HepG2 (cell line): Measurements from ENCODE around the gene MSH3. TPM values are rescaled to one million over a fixed set of nuclear protein-coding genes. Genes with fewer than 3 reads are reported as not detected.
A peak's percentile ranks its signal among the peaks of the same experiment; 100 is the strongest.

Source experiments
- ATAC-seq: fragments of 200-7000 bp; cut with Tn5 transposase; 3 replicates; pipeline ENCODE4 v1.9.1; 2020; ENCODE audit warnings: mild to moderate bottlenecking, moderate library complexity
- BruUV-seq: library from RNA; stranded (reverse); fragments of 400-500 nt; replicated peaks from 2 replicates; lab custom pipeline; 2021; lab: Mats Ljungman, UMichigan
- CTCF ChIA-PET: fragments of 300-600 bp; formaldehyde crosslinking; extraction: SDS; loops from one replicate; lab custom pipeline; 2021; ENCODE audit warnings: low total read pairs, inconsistent platforms, low intra/inter-chr PET ratio; lab: Yijun Ruan, JAX
- POLR2A ChIA-PET: fragments of 350-600 bp; sonication (Branson Sonifier 250); formaldehyde crosslinking; loops from one replicate; lab custom pipeline; 2020; ENCODE audit warnings: antibody characterized with exemption, inconsistent platforms; lab: Yijun Ruan, JAX
- DNase-seq: peaks from one replicate; pipeline ENCODE4 v3.0.0-alpha.2; 2015; ENCODE audit warnings: low spot score
- FAIRE-seq: peaks from 3 replicates; lab custom pipeline; 2011; peaks lifted over from hg19 to GRCh38; lab: Jason Lieb, UNC
- H2AFZ ChIP-seq: one replicate; pipeline ENCODE4 v1.6.1; 2011; ENCODE audit warnings: low read length, inconsistent platforms
- H3K27ac ChIP-seq: fragments of 300-600 bp; 3 replicates; pipeline ENCODE4 v1.8.0; 2011; ENCODE audit warnings: mixed run types, mild to moderate bottlenecking, mixed read lengths, low read length, inconsistent platforms; ENCODE audit not compliant: insufficient read depth; ENCODE audit errors: extremely low read length
- H3K27me3 ChIP-seq, 2 experiments: fragments of 200-600 bp in 1 of 2; 2 replicates in 1 of 2; 3 replicates in 1 of 2; pipeline versions ENCODE4 v1.6.0 to v1.8.0; 2011; ENCODE audit warnings: low read length in 2 of 2, mild to moderate bottlenecking in 2 of 2, moderate library complexity in 2 of 2, inconsistent platforms in 1 of 2; ENCODE audit not compliant: insufficient read depth in 2 of 2, control insufficient read depth in 1 of 2
- H3K36me3 ChIP-seq, 2 experiments: fragments of 200-600 bp in 1 of 2; replicated peaks in 1 of 2; 2 replicates in 1 of 2; 3 replicates in 1 of 2; pipeline versions ENCODE4 v1.5.1 to v1.8.0; 2011; ENCODE audit warnings: low read length in 2 of 2, inconsistent platforms in 1 of 2; ENCODE audit not compliant: insufficient read depth in 2 of 2, control insufficient read depth in 1 of 2
- H3K4me1 ChIP-seq: 2 replicates; pipeline ENCODE4 v1.5.1; 2012; ENCODE audit warnings: low read length, inconsistent platforms; ENCODE audit not compliant: insufficient read depth
- H3K4me2 ChIP-seq: 2 replicates; pipeline ENCODE4 v1.6.0; 2011; ENCODE audit warnings: low read depth, low read length, inconsistent platforms
- H3K4me3 ChIP-seq, 3 experiments: fragments of 200-600 bp in 1 of 3; sonication (generic), shearing (Covaris generic) in 1 of 3; replicated peaks in 1 of 3; 2 replicates each; pipeline ENCODE4 v1.5.1; 2011 to 2016; ENCODE audit warnings: low read length in 3 of 3, inconsistent platforms in 2 of 3, low read depth in 2 of 3, mild to moderate bottlenecking in 2 of 3, control low read depth in 1 of 3, mixed read lengths in 1 of 3; ENCODE audit not compliant: insufficient read depth in 1 of 3
- H3K79me2 ChIP-seq: one replicate; pipeline ENCODE4 v1.6.1; 2011; ENCODE audit warnings: low read length, inconsistent platforms; ENCODE audit not compliant: insufficient read depth
- H3K9ac ChIP-seq: 2 replicates; pipeline ENCODE4 v1.6.0; 2011; ENCODE audit warnings: mild to moderate bottlenecking, low read depth, low read length, inconsistent platforms; ENCODE audit not compliant: insufficient read depth
- H3K9me3 ChIP-seq: 2 replicates; pipeline ENCODE4 v1.5.1; 2012; ENCODE audit warnings: mild to moderate bottlenecking, low read length
- H4K20me1 ChIP-seq: 2 replicates; pipeline ENCODE4 v1.6.0; 2011; ENCODE audit warnings: inconsistent platforms, mild to moderate bottlenecking, low read length, moderate library complexity; ENCODE audit not compliant: insufficient read depth
- CREM ChIP-seq, 2 experiments: sonication (generic) in 1 of 2; formaldehyde crosslinking in 1 of 2; IDR thresholded peaks; 2 replicates each; pipeline versions ENCODE4 v1.4.0 to v1.6.1; 2016 to 2020; ENCODE audit warnings: antibody characterized with exemption in 1 of 2, mild to moderate bottlenecking in 1 of 2, missing genetic modification reagents in 1 of 2
- ELF3 ChIP-seq: IDR thresholded peaks from 2 replicates; pipeline ENCODE4 v1.6.1; 2016; ENCODE audit warnings: missing genetic modification reagents, missing compliant biosample characterization
- ERF ChIP-seq: IDR thresholded peaks from 2 replicates; pipeline ENCODE4 v1.6.1; 2018; ENCODE audit warnings: missing biosample characterization, missing genetic modification reagents
- ETV5 ChIP-seq: IDR thresholded peaks from 2 replicates; pipeline ENCODE4 v1.6.1; 2018; ENCODE audit warnings: missing biosample characterization, missing genetic modification reagents, inconsistent platforms, borderline replicate concordance
- FOXP4 ChIP-seq: sonication (generic); formaldehyde crosslinking; IDR thresholded peaks from 2 replicates; pipeline ENCODE4 v1.4.0; 2020; ENCODE audit warnings: missing genetic modification reagents
- GFI1 ChIP-seq: sonication (generic); formaldehyde crosslinking; IDR thresholded peaks from 2 replicates; pipeline ENCODE4 v1.5.0; 2020; ENCODE audit warnings: missing genetic modification reagents, mild to moderate bottlenecking, borderline replicate concordance
- HNF4G ChIP-seq, 2 experiments: sonication (generic) in 1 of 2; formaldehyde crosslinking in 1 of 2; IDR thresholded peaks; 2 replicates each; pipeline versions ENCODE4 v1.4.0 to v1.6.1; 2011 to 2020; ENCODE audit warnings: borderline replicate concordance in 2 of 2, low read depth in 2 of 2, mild to moderate bottlenecking in 2 of 2, low read length in 1 of 2, missing genetic modification reagents in 1 of 2, moderate library complexity in 1 of 2
- KAT2B ChIP-seq: fragments of 150-350 bp; IDR thresholded peaks from 2 replicates; pipeline ENCODE4 v1.6.1; 2014; ENCODE audit warnings: low read depth, low read length, borderline replicate concordance
- MIXL1 ChIP-seq: IDR thresholded peaks from 2 replicates; pipeline ENCODE4 v1.6.1; 2016
- NFIC ChIP-seq: IDR thresholded peaks from 2 replicates; pipeline ENCODE4 v1.6.1; 2012; ENCODE audit warnings: mild to moderate bottlenecking, low read length, inconsistent platforms
- NR2F6 ChIP-seq, 2 experiments: IDR thresholded peaks; 2 replicates each; pipeline ENCODE4 v1.6.1; 2016; ENCODE audit warnings: antibody characterized with exemption in 1 of 2, mild to moderate bottlenecking in 1 of 2
- SALL1 ChIP-seq: sonication (generic); formaldehyde crosslinking; IDR thresholded peaks from 2 replicates; pipeline ENCODE4 v1.8.0; 2022; ENCODE audit warnings: mild to moderate bottlenecking, missing genetic modification reagents
- SAP130 ChIP-seq: IDR thresholded peaks from 2 replicates; pipeline ENCODE4 v1.6.1; 2016; ENCODE audit warnings: low read depth
- SIX1 ChIP-seq: sonication (generic); formaldehyde crosslinking; IDR thresholded peaks from 2 replicates; pipeline ENCODE4 v1.4.0; 2020; ENCODE audit warnings: missing genetic modification reagents, borderline replicate concordance
- ZHX1 ChIP-seq: sonication (generic); formaldehyde crosslinking; IDR thresholded peaks from 2 replicates; pipeline ENCODE4 v1.8.1; 2022; ENCODE audit warnings: low read depth, mild to moderate bottlenecking, missing genetic modification reagents
- ZMYM4 ChIP-seq: sonication (generic); formaldehyde crosslinking; IDR thresholded peaks from 2 replicates; pipeline ENCODE4 v1.8.1; 2023; ENCODE audit warnings: mild to moderate bottlenecking, missing genetic modification reagents
- ZNF264 ChIP-seq: sonication (generic); formaldehyde crosslinking; IDR thresholded peaks from 2 replicates; pipeline ENCODE4 v1.4.0; 2020; ENCODE audit warnings: missing genetic modification reagents
- ZSCAN22 ChIP-seq: sonication (generic); formaldehyde crosslinking; IDR thresholded peaks from 2 replicates; pipeline ENCODE4 v1.4.0; 2020; ENCODE audit warnings: mild to moderate bottlenecking, missing genetic modification reagents
- in situ Hi-C: cut with HindIII; loops from 2 replicates; pipeline ENCODE4 v1.10.0; 2017; ENCODE audit warnings: low pct_unique_long_range_greater_than_20kb; ENCODE audit not compliant: extremely low pct_ligation_motif_present
- intact Hi-C: fragments of 100-400 bp; cut with micrococcal nuclease; formaldehyde crosslinking; loops from one replicate; pipeline ENCODE4 v1.10.0; 2022; ENCODE audit not compliant: unreplicated experiment
- polyA plus RNA-seq, 8 experiments: library from polyadenylated mRNA; depleted of rRNA in 3 of 8; stranded (reverse) in 7 of 8; unstranded in 1 of 8; fragments of >200 nt; fragmentation: Illumina TruSeq in 4 of 8; extraction: Trizol in 4 of 8; gene quantifications; 2 replicates each; pipeline versions ENCODE4 v1.2.1 to v1.2.3, GENCODE V29; 2011 to 2016; ENCODE audit warnings: low read depth in 4 of 8, missing spikeins in 1 of 8, mixed read lengths in 1 of 8; ENCODE audit not compliant: insufficient read depth in 1 of 8
- total RNA-seq, 5 experiments: library from RNA; depleted of rRNA; stranded (reverse); fragments of >200 nt; fragmentation: Illumina TruSeq; extraction: Trizol; gene quantifications; 2 replicates each; pipeline ENCODE4 v1.2.3, GENCODE V29; 2016; ENCODE audit warnings: low read depth in 1 of 5
- TF ChIP-seq, protein P1 (sequence below): sonication (generic); formaldehyde crosslinking; IDR thresholded peaks from 2 replicates; pipeline ENCODE4 v1.5.1; 2020; ENCODE audit warnings: missing genetic modification reagents, mild to moderate bottlenecking, borderline replicate concordance

Gene MSH3
- total and polyA plus RNA-seq, 2 of the 13 experiments (the other 11 are each of a cell fraction or from before 2014, with no cell fraction given), result 4.0 to 16.4 TPM

DNA sequence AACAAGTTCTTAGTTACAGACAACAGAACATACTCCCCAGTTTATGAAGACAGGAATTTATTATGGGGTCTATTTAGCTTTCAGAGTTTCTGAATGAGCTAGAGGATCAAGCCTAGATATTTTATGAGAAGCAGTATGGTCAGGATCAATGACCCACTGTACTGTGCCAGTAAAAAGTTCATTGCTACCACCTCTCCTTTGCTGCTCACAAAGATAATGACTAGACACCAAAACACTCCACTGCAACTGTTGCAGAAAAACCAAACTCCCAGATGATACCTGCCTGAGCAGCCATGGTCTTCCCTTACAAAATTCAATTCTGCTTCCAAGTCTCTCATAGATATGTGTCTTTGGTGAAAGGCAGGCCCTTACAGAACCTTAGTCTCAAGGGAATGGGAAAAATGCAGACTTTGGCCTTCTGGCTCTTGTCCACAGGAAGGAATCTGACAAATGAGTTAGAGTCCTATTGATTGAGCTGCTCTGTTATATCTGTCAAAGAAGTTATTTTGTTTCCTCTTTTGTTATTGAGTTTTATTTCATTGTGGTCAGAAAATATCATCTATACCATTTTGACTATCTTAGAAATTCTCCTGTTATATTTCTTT lies 231.0 kb downstream of the MSH3 start:
- no peak overlapping the region for H3K9ac ChIP-seq
- intact Hi-C loops (no loop called here), in situ Hi-C loops (no loop called here)
- ChIA-PET POLR2A (no interaction called here), CTCF (no interaction called here)
- H3K36me3 ChIP-seq, result no peaks in the 10 kb centered on the region
- peaks cover 41% of the 10 kb centered on the region for H3K4me1 ChIP-seq
- H3K4me2 ChIP-seq, result 0 out of 2 replicates have a peak overlapping the region, but pooled peaks have one; percentile 13
- FAIRE-seq, result peak; percentile 12
- no TSS peak for BruUV-seq
- H4K20me1 ChIP-seq, result no peaks in the 10 kb centered on the region
- H2AFZ ChIP-seq, result no peak overlapping the region
- peak overlapping the region; percentile 25 for H3K27ac ChIP-seq
- no peak overlapping the region for H3K4me3 ChIP-seq
- H3K27me3 ChIP-seq, result no peaks in the 10 kb centered on the region
- DNase-seq, result peak; percentile 74
- no peaks in the 10 kb centered on the region for H3K9me3 ChIP-seq
- ATAC-seq, result peak; percentile 93
- H3K79me2 ChIP-seq, result no peaks in the 10 kb centered on the region
- peak; percentile 35; the same call in 1 of the 2 replicates for TF ChIP-seq SALL1 (CRISPR knock-in tag)
- TF ChIP-seq, protein P1, sequence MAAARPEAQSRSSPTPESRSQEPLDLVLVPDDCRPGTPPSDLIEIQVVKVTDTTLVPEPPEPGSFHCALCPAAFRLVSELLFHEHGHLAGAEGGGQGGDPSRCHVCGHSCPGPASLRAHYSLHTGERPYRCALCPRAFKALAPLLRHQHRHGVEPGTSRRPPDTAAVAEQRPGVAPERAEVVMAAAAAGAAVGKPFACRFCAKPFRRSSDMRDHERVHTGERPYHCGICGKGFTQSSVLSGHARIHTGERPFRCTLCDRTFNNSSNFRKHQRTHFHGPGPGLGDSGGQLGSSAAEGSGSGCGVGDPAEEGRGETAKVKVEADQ (CRISPR knock-in tag), result no peak
- TF ChIP-seq NFIC, result peak; percentile 74; the same call in 1 of the 2 replicates
- peak; percentile 25; the same call in 1 of the 2 replicates for TF ChIP-seq KAT2B
- 0 out of 2 replicates have a peak, but pooled peaks have one; percentile 13 for TF ChIP-seq NR2F6 (IDR thresholded peaks at IDR 0.05)
- no peak for TF ChIP-seq NR2F6 (CRISPR knock-in tag; IDR thresholded peaks at IDR 0.05)
- TF ChIP-seq ZNF264 (CRISPR knock-in tag), result 0 out of 2 replicates have a peak, but pooled peaks have one; percentile 63
- no peak for TF ChIP-seq SIX1 (CRISPR knock-in tag)
- peak; percentile 24; the same call in 1 of the 2 replicates for TF ChIP-seq CREM (IDR thresholded peaks at IDR 0.05)
- TF ChIP-seq CREM (CRISPR knock-in tag; IDR thresholded peaks at IDR 0.05), result no peak
- peak; percentile 62; the same call in 1 of the 2 replicates for TF ChIP-seq GFI1 (CRISPR knock-in tag)
- TF ChIP-seq MIXL1 (CRISPR knock-in tag), result peak; percentile 65; the same call in 1 of the 2 replicates
- peak; percentile 59; the same call in 1 of the 2 replicates for TF ChIP-seq ETV5 (CRISPR knock-in tag)
- TF ChIP-seq ERF (CRISPR knock-in tag), result no peak
- TF ChIP-seq ZSCAN22 (CRISPR knock-in tag), result no peak
- TF ChIP-seq FOXP4 (CRISPR knock-in tag), result 0 out of 2 replicates have a peak, but pooled peaks have one; percentile 21
- TF ChIP-seq HNF4G (IDR thresholded peaks at IDR 0.05; ENCODE audit: borderline replicate concordance, low read depth, low read length), result peak; percentile 70; the same call in 1 of the 2 replicates
- no peak for TF ChIP-seq HNF4G (CRISPR knock-in tag; IDR thresholded peaks at IDR 0.05; ENCODE audit: borderline replicate concordance, low read depth)
- 0 out of 2 replicates have a peak, but pooled peaks have one; percentile 13 for TF ChIP-seq ZMYM4
- no peak for TF ChIP-seq ZHX1
- TF ChIP-seq SAP130 (CRISPR knock-in tag), result peak; percentile 44
- TF ChIP-seq ELF3 (CRISPR knock-in tag), result peak; percentile 63; the same call in 1 of the 2 replicates
